ENCODE results near the gene SPEG. TPM values are rescaled to one million over a fixed set of nuclear protein-coding genes. Genes with fewer than 3 reads are reported as not detected.

The SPEG gene
- total RNA-seq, 1 donor from 2014 or later: 0.09 TPM

- no peak overlapping the region for H3K27ac Mint-ChIP-seq
- DNase-seq: no peak
- ATAC-seq (ENCODE audit: low read depth): no peak
- H3K9me3 Mint-ChIP-seq: no peaks in the 10 kb centered on the region
- H3K4me1 Mint-ChIP-seq: no peaks in the 10 kb centered on the region
- no peak for TF ChIP-seq CTCF (IDR thresholded peaks at IDR 0.05)
- H3K27me3 Mint-ChIP-seq: peaks cover 40% of the 10 kb centered on the region
- ChIA-PET POLR2A (no interaction called here), CTCF (no interaction called here)
- H3K4me3 Mint-ChIP-seq: no peak overlapping the region
- H3K36me3 Mint-ChIP-seq (ENCODE audit: low read depth): no peaks in the 10 kb centered on the region
- intact Hi-C loops (cut with micrococcal nuclease): no loop called here
These were observed 18.0 kb downstream of the SPEG start for GRCh38 chr2:219452361-219453317.

- DNase-seq (no peak), ATAC-seq (ENCODE audit: low read depth) (no peak)
- TF ChIP-seq CTCF (IDR thresholded peaks at IDR 0.05): no peak
- Mint-ChIP-seq H3K27ac (no peak overlapping the region), H3K4me3 (no peak overlapping the region), H3K27me3 (peaks cover 41% of the 10 kb centered on the region), H3K9me3 (no peaks in the 10 kb centered on the region), H3K36me3 (ENCODE audit: low read depth) (no peaks in the 10 kb centered on the region), H3K4me1 (no peaks in the 10 kb centered on the region)
- ChIA-PET POLR2A (no interaction called here), CTCF (interaction anchor here (0.6 to 1.1 kb wide), 2 partner anchors 41 to 340 kb away, joined by 3 read pairs; no protein-coding TSS in a partner anchor)
- intact Hi-C loops (cut with micrococcal nuclease): no loop called here
These were observed 19.3 kb downstream of the SPEG start for GRCh38 chr2:219453671-219454590.

- intact Hi-C loops (cut with micrococcal nuclease): no loop called here
- TF ChIP-seq CTCF (IDR thresholded peaks at IDR 0.05): no peak
These were observed 20.9 kb downstream of the SPEG start for GRCh38 chr2:219455581-219455980.

GRCh38 chr2:219457784-219458369 is 23.2 kb downstream of the SPEG start:
- intact Hi-C loops (cut with micrococcal nuclease): no loop called here
- ChIA-PET POLR2A (interaction anchor here (0.7 kb wide), 1 partner anchor 936 kb away, joined by 3 read pairs; no protein-coding TSS in a partner anchor), CTCF (interaction anchor here (1.3 to 4.9 kb wide), 3 partner anchors 56 to 72 kb away, joined by 3 to 53 read pairs (median 9); no protein-coding TSS in a partner anchor)
- ATAC-seq (ENCODE audit: low read depth) (no peak), DNase-seq (no peak)
- Mint-ChIP-seq H3K27ac (no peak overlapping the region), H3K27me3 (peaks cover 25% of the 10 kb centered on the region), H3K9me3 (no peaks in the 10 kb centered on the region), H3K4me1 (no peaks in the 10 kb centered on the region), H3K4me3 (no peak overlapping the region), H3K36me3 (ENCODE audit: low read depth) (no peaks in the 10 kb centered on the region)
- TF ChIP-seq CTCF (IDR thresholded peaks at IDR 0.05): no peak

More at GRCh38 chr2:219455581-219455980, 20.9 kb downstream of the SPEG start:
- ATAC-seq (ENCODE audit: low read depth) (no peak), DNase-seq (no peak)
- Mint-ChIP-seq H3K27ac (no peak overlapping the region), H3K9me3 (no peaks in the 10 kb centered on the region), H3K27me3 (peaks cover 32% of the 10 kb centered on the region), H3K36me3 (ENCODE audit: low read depth) (no peaks in the 10 kb centered on the region), H3K4me3 (no peak overlapping the region), H3K4me1 (no peaks in the 10 kb centered on the region)
- POLR2A ChIA-PET: interaction anchor here (0.6 kb wide), 1 partner anchor 13 kb away, joined by 5 read pairs; no protein-coding TSS in a partner anchor
- CTCF ChIA-PET: no interaction called here
